ENCODE measurements around the gene PLXDC2.

GRCh38 chr10:19895500-19895899, 79.3 kb downstream of the PLXDC2 start:
- TF ChIP-seq POLR2AphosphoS5 (IDR thresholded peaks at IDR 0.05; ENCODE audit: low read depth, low read length) (no peak), GATA2 (CRISPR knock-in tag; IDR thresholded peaks at IDR 0.05) (no peak), CTCF (IDR thresholded peaks at IDR 0.05) (no peak), NRF1 (IDR thresholded peaks at IDR 0.05; ENCODE audit: low read depth, low read length) (no peak), ELF1 (IDR thresholded peaks at IDR 0.05) (no peak), GABPA (IDR thresholded peaks at IDR 0.05; ENCODE audit: low read depth) (no peak), MAX (IDR thresholded peaks at IDR 0.05; ENCODE audit: low read depth) (no peak), RFX5 (IDR thresholded peaks at IDR 0.05; ENCODE audit: low read length) (no peak), SIN3A (IDR thresholded peaks at IDR 0.05; ENCODE audit: borderline replicate concordance, low read depth, low read length) (no peak)
- TF ChIP-seq, protein P1, sequence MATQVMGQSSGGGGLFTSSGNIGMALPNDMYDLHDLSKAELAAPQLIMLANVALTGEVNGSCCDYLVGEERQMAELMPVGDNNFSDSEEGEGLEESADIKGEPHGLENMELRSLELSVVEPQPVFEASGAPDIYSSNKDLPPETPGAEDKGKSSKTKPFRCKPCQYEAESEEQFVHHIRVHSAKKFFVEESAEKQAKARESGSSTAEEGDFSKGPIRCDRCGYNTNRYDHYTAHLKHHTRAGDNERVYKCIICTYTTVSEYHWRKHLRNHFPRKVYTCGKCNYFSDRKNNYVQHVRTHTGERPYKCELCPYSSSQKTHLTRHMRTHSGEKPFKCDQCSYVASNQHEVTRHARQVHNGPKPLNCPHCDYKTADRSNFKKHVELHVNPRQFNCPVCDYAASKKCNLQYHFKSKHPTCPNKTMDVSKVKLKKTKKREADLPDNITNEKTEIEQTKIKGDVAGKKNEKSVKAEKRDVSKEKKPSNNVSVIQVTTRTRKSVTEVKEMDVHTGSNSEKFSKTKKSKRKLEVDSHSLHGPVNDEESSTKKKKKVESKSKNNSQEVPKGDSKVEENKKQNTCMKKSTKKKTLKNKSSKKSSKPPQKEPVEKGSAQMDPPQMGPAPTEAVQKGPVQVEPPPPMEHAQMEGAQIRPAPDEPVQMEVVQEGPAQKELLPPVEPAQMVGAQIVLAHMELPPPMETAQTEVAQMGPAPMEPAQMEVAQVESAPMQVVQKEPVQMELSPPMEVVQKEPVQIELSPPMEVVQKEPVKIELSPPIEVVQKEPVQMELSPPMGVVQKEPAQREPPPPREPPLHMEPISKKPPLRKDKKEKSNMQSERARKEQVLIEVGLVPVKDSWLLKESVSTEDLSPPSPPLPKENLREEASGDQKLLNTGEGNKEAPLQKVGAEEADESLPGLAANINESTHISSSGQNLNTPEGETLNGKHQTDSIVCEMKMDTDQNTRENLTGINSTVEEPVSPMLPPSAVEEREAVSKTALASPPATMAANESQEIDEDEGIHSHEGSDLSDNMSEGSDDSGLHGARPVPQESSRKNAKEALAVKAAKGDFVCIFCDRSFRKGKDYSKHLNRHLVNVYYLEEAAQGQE (IDR thresholded peaks at IDR 0.05; ENCODE audit: low read depth, low read length), result no peak
- TF ChIP-seq, protein P2, sequence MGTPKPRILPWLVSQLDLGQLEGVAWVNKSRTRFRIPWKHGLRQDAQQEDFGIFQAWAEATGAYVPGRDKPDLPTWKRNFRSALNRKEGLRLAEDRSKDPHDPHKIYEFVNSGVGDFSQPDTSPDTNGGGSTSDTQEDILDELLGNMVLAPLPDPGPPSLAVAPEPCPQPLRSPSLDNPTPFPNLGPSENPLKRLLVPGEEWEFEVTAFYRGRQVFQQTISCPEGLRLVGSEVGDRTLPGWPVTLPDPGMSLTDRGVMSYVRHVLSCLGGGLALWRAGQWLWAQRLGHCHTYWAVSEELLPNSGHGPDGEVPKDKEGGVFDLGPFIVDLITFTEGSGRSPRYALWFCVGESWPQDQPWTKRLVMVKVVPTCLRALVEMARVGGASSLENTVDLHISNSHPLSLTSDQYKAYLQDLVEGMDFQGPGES (IDR thresholded peaks at IDR 0.05; ENCODE audit: low read depth, low read length), result no peak
- TF ChIP-seq, protein P3, sequence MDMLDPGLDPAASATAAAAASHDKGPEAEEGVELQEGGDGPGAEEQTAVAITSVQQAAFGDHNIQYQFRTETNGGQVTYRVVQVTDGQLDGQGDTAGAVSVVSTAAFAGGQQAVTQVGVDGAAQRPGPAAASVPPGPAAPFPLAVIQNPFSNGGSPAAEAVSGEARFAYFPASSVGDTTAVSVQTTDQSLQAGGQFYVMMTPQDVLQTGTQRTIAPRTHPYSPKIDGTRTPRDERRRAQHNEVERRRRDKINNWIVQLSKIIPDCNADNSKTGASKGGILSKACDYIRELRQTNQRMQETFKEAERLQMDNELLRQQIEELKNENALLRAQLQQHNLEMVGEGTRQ (IDR thresholded peaks at IDR 0.05; ENCODE audit: borderline replicate concordance, low read depth, low read length), result no peak
- TF ChIP-seq, protein P4, sequence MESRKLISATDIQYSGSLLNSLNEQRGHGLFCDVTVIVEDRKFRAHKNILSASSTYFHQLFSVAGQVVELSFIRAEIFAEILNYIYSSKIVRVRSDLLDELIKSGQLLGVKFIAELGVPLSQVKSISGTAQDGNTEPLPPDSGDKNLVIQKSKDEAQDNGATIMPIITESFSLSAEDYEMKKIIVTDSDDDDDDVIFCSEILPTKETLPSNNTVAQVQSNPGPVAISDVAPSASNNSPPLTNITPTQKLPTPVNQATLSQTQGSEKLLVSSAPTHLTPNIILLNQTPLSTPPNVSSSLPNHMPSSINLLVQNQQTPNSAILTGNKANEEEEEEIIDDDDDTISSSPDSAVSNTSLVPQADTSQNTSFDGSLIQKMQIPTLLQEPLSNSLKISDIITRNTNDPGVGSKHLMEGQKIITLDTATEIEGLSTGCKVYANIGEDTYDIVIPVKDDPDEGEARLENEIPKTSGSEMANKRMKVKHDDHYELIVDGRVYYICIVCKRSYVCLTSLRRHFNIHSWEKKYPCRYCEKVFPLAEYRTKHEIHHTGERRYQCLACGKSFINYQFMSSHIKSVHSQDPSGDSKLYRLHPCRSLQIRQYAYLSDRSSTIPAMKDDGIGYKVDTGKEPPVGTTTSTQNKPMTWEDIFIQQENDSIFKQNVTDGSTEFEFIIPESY (IDR thresholded peaks at IDR 0.05; ENCODE audit: borderline replicate concordance, low read depth), result no peak

Data from SK-N-SH (cell line).